SK-N-SH treated with all-trans-retinoic acid at 6 μM for 48 hours (cell line): ENCODE data around the gene LMO7.

Source experiments
- ARNTL ChIP-seq: fragments of 450-650 bp; formaldehyde crosslinking; IDR thresholded peaks from 2 replicates; pipeline ENCODE4 v1.5.0; 2020; ENCODE audit warnings: low read depth, mild to moderate bottlenecking, moderate library complexity, borderline replicate concordance
- OSR1 ChIP-seq: fragments of 250-450 bp; sonication (Bioruptor Pico); IDR thresholded peaks from 2 replicates; pipeline ENCODE4 v1.8.0; 2022; ENCODE audit warnings: moderate library complexity, mild to moderate bottlenecking, inconsistent platforms
- POU6F1 ChIP-seq: fragments of 250-450 bp; sonication (Bioruptor Pico); IDR thresholded peaks from 2 replicates; pipeline ENCODE4 v1.8.0; 2021; ENCODE audit warnings: low read depth, mild to moderate bottlenecking, moderate library complexity, borderline replicate concordance
- PPARA ChIP-seq: fragments of 250-450 bp; sonication (Bioruptor Pico); IDR thresholded peaks from 2 replicates; pipeline ENCODE4 v1.5.0; 2020; ENCODE audit warnings: mild to moderate bottlenecking, borderline replicate concordance
- RARB ChIP-seq: fragments of 250-450 bp; sonication (Bioruptor Pico); IDR thresholded peaks from 2 replicates; pipeline ENCODE4 v1.8.0; 2021; ENCODE audit warnings: mild to moderate bottlenecking, moderate library complexity
- SNAI2 ChIP-seq: fragments of 250-450 bp; sonication (Bioruptor Pico); IDR thresholded peaks from 2 replicates; pipeline ENCODE4 v1.5.0; 2020; ENCODE audit warnings: mild to moderate bottlenecking, moderate library complexity
- ZFP3 ChIP-seq: fragments of 250-450 bp; sonication (Bioruptor Pico); IDR thresholded peaks from 2 replicates; pipeline ENCODE4 v1.5.0; 2020; ENCODE audit warnings: mild to moderate bottlenecking, moderate library complexity
- ZFP30 ChIP-seq: fragments of 450-650 bp; formaldehyde crosslinking; IDR thresholded peaks from 2 replicates; pipeline ENCODE4 v1.5.0; 2022; ENCODE audit warnings: mild to moderate bottlenecking, moderate library complexity

GRCh38 chr13:75748874-75749273 lies 112.7 kb downstream of the LMO7 start:
- no peak for TF ChIP-seq ZFP3 (CRISPR knock-in tag)
- no peak for TF ChIP-seq OSR1 (CRISPR knock-in tag)
- no peak for TF ChIP-seq PPARA (CRISPR knock-in tag)
- no peak for TF ChIP-seq SNAI2
- no peak for TF ChIP-seq RARB (CRISPR knock-in tag)
- TF ChIP-seq POU6F1 (CRISPR knock-in tag) = no peak
- no peak for TF ChIP-seq ZFP30 (CRISPR knock-in tag)
- TF ChIP-seq ARNTL (CRISPR knock-in tag) = no peak
